A673 (cell line): Measurements from ENCODE around the gene RAP2C. TPM values are rescaled to one million over a fixed set of nuclear protein-coding genes. Genes with fewer than 3 reads are reported as not detected.
A peak's percentile ranks its signal among the peaks of the same experiment; 100 is the strongest.

Experiments used
- Bru-seq: library from RNA; stranded (reverse); fragments of 400-500 nt; gene quantifications from one replicate; lab custom pipeline; 2021; lab: Mats Ljungman, UMichigan
- BruChase-seq, 2 experiments: library from RNA; stranded (reverse); fragments of 400-500 nt; gene quantifications; one replicate each; lab custom pipeline; 2021; lab: Mats Ljungman, UMichigan
- BruUV-seq: library from RNA; stranded (reverse); fragments of 400-500 nt; replicated peaks from 2 replicates; lab custom pipeline; 2021; lab: Mats Ljungman, UMichigan
- CTCF ChIA-PET: fragments of 300-600 bp; sonication (Branson Sonifier 250); formaldehyde crosslinking; loops from one replicate; lab custom pipeline; 2022; ENCODE audit warnings: antibody characterized with exemption; lab: Charles Lee
- POLR2A ChIA-PET: fragments of 300-600 bp; sonication (Branson Sonifier 250); formaldehyde crosslinking; loops from one replicate; lab custom pipeline; 2022; ENCODE audit warnings: antibody characterized with exemption; ENCODE audit not compliant: low non-redundant PET; lab: Charles Lee
- DNase-seq: peaks from one replicate; pipeline ENCODE4 v3.0.0-alpha.2; 2015; ENCODE audit warnings: low spot score
- H3K27ac ChIP-seq: fragments of 200-600 bp; sonication (generic); 2 replicates; pipeline ENCODE4 v1.5.1; 2016; ENCODE audit warnings: mixed run types, low read depth, mild to moderate bottlenecking, mixed read lengths, antibody characterized with exemption, low read length; ENCODE audit not compliant: poor library complexity, severe bottlenecking
- H3K27me3 ChIP-seq: fragments of 200-600 bp; sonication (generic); replicated peaks from 2 replicates; pipeline ENCODE4 v1.6.1; 2017; ENCODE audit warnings: mixed run types, low read depth, mild to moderate bottlenecking, mixed read lengths, antibody characterized with exemption, low read length; ENCODE audit not compliant: insufficient read depth, poor library complexity
- H3K36me3 ChIP-seq: fragments of 200-600 bp; sonication (generic); 2 replicates; pipeline ENCODE4 v1.6.1; 2016; ENCODE audit warnings: mixed run types, mild to moderate bottlenecking, mixed read lengths, antibody characterized with exemption, low read length; ENCODE audit not compliant: insufficient read depth, poor library complexity, severe bottlenecking
- H3K4me1 ChIP-seq: fragments of 200-600 bp; sonication (generic); 2 replicates; pipeline ENCODE4 v1.6.1; 2017; ENCODE audit warnings: mixed run types, mild to moderate bottlenecking, mixed read lengths, antibody characterized with exemption, low read length; ENCODE audit not compliant: insufficient read depth, poor library complexity, severe bottlenecking
- H3K4me3 ChIP-seq: fragments of 200-600 bp; sonication (generic); 2 replicates; pipeline ENCODE4 v1.5.1; 2016; ENCODE audit warnings: low read depth, mixed run types, mild to moderate bottlenecking, mixed read lengths, low read length; ENCODE audit not compliant: poor library complexity, severe bottlenecking
- H3K9me3 ChIP-seq: fragments of 200-600 bp; sonication (generic); 2 replicates; pipeline ENCODE4 v1.6.1; 2016; ENCODE audit warnings: mixed run types, low read depth, mild to moderate bottlenecking, mixed read lengths, antibody characterized with exemption, low read length; ENCODE audit not compliant: poor library complexity, severe bottlenecking
- EZH2 ChIP-seq: fragments of 200-600 bp; sonication (generic); IDR thresholded peaks from 2 replicates; pipeline ENCODE4 v1.6.1; 2017; ENCODE audit warnings: borderline replicate concordance, low read depth, mild to moderate bottlenecking, mixed read lengths, antibody characterized with exemption, low read length; ENCODE audit not compliant: poor library complexity, severe bottlenecking
- intact Hi-C: fragments of 100-400 bp; cut with micrococcal nuclease; formaldehyde crosslinking; loops from one replicate; pipeline ENCODE4 v1.10.0; 2022; ENCODE audit not compliant: unreplicated experiment
- long read RNA-seq: library from polyadenylated mRNA; stranded (forward); transcript quantifications from one replicate; pipeline ENCODE4 v2.0.0, GENCODE V29; 2022
- total RNA-seq: library from RNA; stranded (reverse); gene quantifications from 2 replicates; pipeline ENCODE4 v1.2.3, GENCODE V29; 2021
- TF ChIP-seq, protein P1 (sequence below): fragments of 300-800, 200-600 bp; sonication (generic); conservative IDR thresholded peaks from 2 replicates; pipeline ENCODE4 v1.5.1; 2017; ENCODE audit warnings: low read depth, mild to moderate bottlenecking, antibody characterized with exemption, low read length, moderate library complexity, mixed read lengths

RAP2C gene
- total RNA-seq (20.8 and 21.4 TPM in 2 replicates), Bru-seq, nascent RNA (percentile 81 among the genes with signal in this experiment), BruChase-seq, experiment 1, labeled RNA remaining after a 2-hour chase (percentile 89 among the genes with signal in this experiment), BruChase-seq, experiment 2, labeled RNA remaining after a 6-hour chase (percentile 92 among the genes with signal in this experiment)
- long read RNA-seq, transcript RAP2C-201 (4 exons, 3,896 nt) = major isoform, 10 of 33 reads
- long read RNA-seq, partial matches to known transcripts = 20 of 33 reads
- long read RNA-seq, other reads (novel, unspliced or antisense) = 3 of 33 reads

DNA sequence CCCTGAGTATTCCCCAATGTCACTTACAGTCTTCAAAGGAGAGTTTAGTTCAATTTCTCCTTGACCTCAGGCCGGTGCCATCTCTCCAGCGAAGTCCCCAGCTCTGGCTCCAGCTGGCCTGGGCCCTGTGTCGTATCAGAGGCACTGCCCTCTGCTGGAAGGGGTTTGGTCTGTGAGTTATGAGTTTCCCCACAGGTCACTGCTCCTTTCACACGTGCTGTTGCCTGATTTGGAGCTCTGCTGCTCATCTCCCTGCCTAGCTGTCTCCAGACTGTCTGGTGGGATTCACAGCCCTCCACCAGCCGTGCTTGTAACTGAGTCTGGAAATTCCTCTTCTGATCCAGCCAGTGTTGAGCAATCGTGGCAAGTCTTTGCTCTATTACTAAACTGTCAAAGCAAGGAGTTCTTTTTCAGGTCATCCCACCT lies at the start of gene RAP2C:
RAP2C (minus strand) TSS at position 105 of the 426 bp plus-strand sequence. CDS start 2,179 bp downstream, outside the sequence.
- Histone ChIP-seq H3K27ac (peak within 1 kb of the TSS; percentile 81), H3K4me1 (peaks cover 5% of the 10 kb centered on the region), H3K27me3 (peaks cover 5% of the 10 kb centered on the region), H3K4me3 (peak within 1 kb of the TSS; percentile 68), H3K9me3 (no peaks in the 10 kb centered on the region), H3K36me3 (no peaks in the 10 kb centered on the region)
- ChIA-PET POLR2A (no interaction called here), CTCF (interaction anchor here (0.6 to 1.5 kb wide), 3 partner anchors 18 to 378 kb away, joined by 4 to 13 read pairs (median 7); no protein-coding TSS in a partner anchor)
- TF ChIP-seq, protein P1, sequence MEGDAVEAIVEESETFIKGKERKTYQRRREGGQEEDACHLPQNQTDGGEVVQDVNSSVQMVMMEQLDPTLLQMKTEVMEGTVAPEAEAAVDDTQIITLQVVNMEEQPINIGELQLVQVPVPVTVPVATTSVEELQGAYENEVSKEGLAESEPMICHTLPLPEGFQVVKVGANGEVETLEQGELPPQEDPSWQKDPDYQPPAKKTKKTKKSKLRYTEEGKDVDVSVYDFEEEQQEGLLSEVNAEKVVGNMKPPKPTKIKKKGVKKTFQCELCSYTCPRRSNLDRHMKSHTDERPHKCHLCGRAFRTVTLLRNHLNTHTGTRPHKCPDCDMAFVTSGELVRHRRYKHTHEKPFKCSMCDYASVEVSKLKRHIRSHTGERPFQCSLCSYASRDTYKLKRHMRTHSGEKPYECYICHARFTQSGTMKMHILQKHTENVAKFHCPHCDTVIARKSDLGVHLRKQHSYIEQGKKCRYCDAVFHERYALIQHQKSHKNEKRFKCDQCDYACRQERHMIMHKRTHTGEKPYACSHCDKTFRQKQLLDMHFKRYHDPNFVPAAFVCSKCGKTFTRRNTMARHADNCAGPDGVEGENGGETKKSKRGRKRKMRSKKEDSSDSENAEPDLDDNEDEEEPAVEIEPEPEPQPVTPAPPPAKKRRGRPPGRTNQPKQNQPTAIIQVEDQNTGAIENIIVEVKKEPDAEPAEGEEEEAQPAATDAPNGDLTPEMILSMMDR = peak; percentile 57
- no peak for TF ChIP-seq EZH2
- DNase-seq = peak; percentile 62
- no TSS peak for BruUV-seq
- intact Hi-C loops = loop anchor here (1.0 to 5.0 kb wide), 2 partner anchors 127 to 392 kb away; no protein-coding TSS in a partner anchor

DNA sequence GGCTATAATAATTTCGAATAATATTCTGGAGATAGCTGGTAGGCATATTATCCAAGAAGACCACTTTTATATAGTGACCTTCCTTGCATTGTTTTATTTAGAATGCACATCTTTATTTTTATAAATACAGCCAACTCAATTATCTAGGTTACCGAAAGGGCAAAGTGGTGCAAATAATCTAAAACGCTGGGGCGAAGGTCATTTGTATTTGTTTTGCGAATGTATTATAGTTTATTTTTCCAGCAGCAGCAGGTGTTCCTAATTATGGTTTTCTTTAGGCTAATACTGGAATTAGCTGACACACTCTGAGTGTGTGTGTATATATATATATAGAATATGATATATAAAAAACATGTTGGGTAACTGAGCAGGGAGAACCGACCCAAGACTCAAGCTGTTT lies 48.1 kb upstream of the RAP2C start:
- Histone ChIP-seq H3K27ac (no peak overlapping the region), H3K36me3 (no peaks in the 10 kb centered on the region), H3K4me3 (no peak overlapping the region), H3K9me3 (no peaks in the 10 kb centered on the region), H3K27me3 (no peaks in the 10 kb centered on the region), H3K4me1 (no peaks in the 10 kb centered on the region)
- BruUV-seq = no TSS peak
- POLR2A ChIA-PET = interaction anchor here (0.6 kb wide), 1 partner anchor 284 kb away, joined by 3 read pairs; no protein-coding TSS in a partner anchor
- CTCF ChIA-PET = no interaction called here
- no peak for DNase-seq
- TF ChIP-seq, protein P1 = no peak
- TF ChIP-seq EZH2 = no peak
- intact Hi-C loops = no loop called here

DNA sequence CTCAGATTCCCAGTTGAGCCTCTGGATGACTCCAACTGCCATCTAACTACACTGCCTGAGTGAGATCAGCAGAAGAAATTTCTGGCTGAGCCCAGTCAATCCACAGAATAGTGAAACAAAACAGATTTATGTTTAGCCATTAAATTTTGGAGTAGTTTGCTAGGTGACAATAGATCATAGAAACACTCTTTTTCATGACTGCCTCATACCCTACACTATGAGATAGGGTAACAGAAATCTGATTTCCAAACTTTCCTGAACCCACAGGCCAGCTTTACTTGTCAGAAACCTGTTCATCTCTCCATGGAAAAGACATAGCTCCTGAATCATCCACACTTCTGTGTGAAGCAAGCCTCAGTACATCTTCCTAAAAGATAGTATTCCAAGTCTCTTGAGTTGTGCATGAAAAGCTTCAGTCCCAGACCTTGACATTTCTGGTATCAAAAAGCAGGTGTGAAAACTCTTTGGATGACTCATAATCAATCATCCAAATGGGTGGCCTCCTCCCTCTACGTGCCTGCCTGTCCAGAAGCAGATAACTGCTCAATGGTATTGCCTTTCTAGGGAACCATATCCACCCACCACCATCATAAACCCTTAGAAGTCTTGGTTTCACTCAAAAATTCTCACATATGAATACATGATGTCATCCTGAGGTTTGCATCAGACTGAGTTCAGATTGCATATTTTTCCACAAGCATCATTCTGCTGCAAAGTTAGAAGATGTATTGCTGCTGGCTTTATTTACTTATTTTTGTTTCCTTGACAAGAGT lies 47.5 kb upstream of the RAP2C start:
- BruUV-seq = no TSS peak
- Histone ChIP-seq H3K9me3 (no peaks in the 10 kb centered on the region), H3K36me3 (no peaks in the 10 kb centered on the region), H3K27me3 (no peaks in the 10 kb centered on the region), H3K4me1 (no peaks in the 10 kb centered on the region), H3K27ac (no peak overlapping the region), H3K4me3 (no peak overlapping the region)
- DNase-seq = no peak
- TF ChIP-seq, protein P1 = no peak
- TF ChIP-seq EZH2 = no peak
- ChIA-PET POLR2A (no interaction called here), CTCF (no interaction called here)
- intact Hi-C loops = no loop called here
